ENCODE data around the gene VWC2L. TPM values are rescaled to one million over a fixed set of nuclear protein-coding genes. Genes with fewer than 3 reads are reported as not detected.

Gene VWC2L
- total RNA-seq, result not detected

- no peak for DNase-seq
Measured at GRCh38 chr2:214410918-214411554, at the start of gene VWC2L. Gene VWC2L (plus strand): TSS chr2:214411054. CDS start chr2:214414194, 3,140 bp downstream.

- no peak for DNase-seq
Measured at GRCh38 chr2:214361116-214361515, 49.7 kb upstream of the VWC2L start.

- DNase-seq, result no peak
Measured at GRCh38 chr2:214365549-214365948, 45.3 kb upstream of the VWC2L start.

- no peak for DNase-seq
Measured at GRCh38 chr2:214367171-214367570, 43.7 kb upstream of the VWC2L start.

GRCh38 chr2:214376618-214377285 lies 34.1 kb upstream of the VWC2L start:
- DNase-seq, result no peak

GRCh38 chr2:214377286-214377624 lies 33.6 kb upstream of the VWC2L start:
- DNase-seq, result no peak

- DNase-seq, result no peak
Measured at GRCh38 chr2:214378455-214379103, 32.3 kb upstream of the VWC2L start.

- DNase-seq, result no peak
Measured at GRCh38 chr2:214379227-214379626, 31.6 kb upstream of the VWC2L start.

- no peak for DNase-seq
Measured at GRCh38 chr2:214380681-214381080, 30.2 kb upstream of the VWC2L start.

GRCh38 chr2:214382229-214382628 lies 28.6 kb upstream of the VWC2L start:
- DNase-seq, result no peak

- DNase-seq, result no peak
Measured at GRCh38 chr2:214386720-214387119, 24.1 kb upstream of the VWC2L start.

- no peak for DNase-seq
Measured at GRCh38 chr2:214389334-214389733, 21.5 kb upstream of the VWC2L start.

- DNase-seq, result no peak
Measured at GRCh38 chr2:214393796-214394195, 17.1 kb upstream of the VWC2L start.

- DNase-seq, result no peak
Measured at GRCh38 chr2:214395040-214395439, 15.8 kb upstream of the VWC2L start.

- DNase-seq, result no peak
Measured at GRCh38 chr2:214401580-214401979, 9.3 kb upstream of the VWC2L start.

GRCh38 chr2:214410128-214410775 lies 602 bp upstream of the VWC2L start:
- DNase-seq, result no peak

- no peak for DNase-seq
Measured at GRCh38 chr2:214412679-214413078, 1.8 kb downstream of the VWC2L start.

- DNase-seq, result no peak
Measured at GRCh38 chr2:214436470-214436869, 25.6 kb downstream of the VWC2L start.

GRCh38 chr2:214450118-214450894 lies 39.5 kb downstream of the VWC2L start:
- no peak for DNase-seq

GRCh38 chr2:214451516-214452275 lies 40.8 kb downstream of the VWC2L start:
- DNase-seq, result no peak

- no peak for DNase-seq
Measured at GRCh38 chr2:214465363-214466146, 54.7 kb downstream of the VWC2L start.
